Spleen (tissue), 7 donors: Measurements from ENCODE around the gene SLC8B1.

Experiments
- CTCF ChIP-seq, 11 experiments: fragments of 200-600 bp in 7 of 11; fragments of 450-650 bp in 4 of 11; sonication (generic) in 4 of 11; IDR thresholded peaks in 8 of 11; conservative IDR thresholded peaks in 3 of 11; 1 replicate in 7 of 11; 2 replicates in 4 of 11; pipeline versions ENCODE4 v1.4.0 to v1.8.0; 2016 to 2021; ENCODE audit warnings: antibody characterized with exemption in 11 of 11, inconsistent platforms in 4 of 11, mild to moderate bottlenecking in 1 of 11
- POLR2A ChIP-seq, 3 donors: fragments of 450-650 bp; IDR thresholded peaks; one replicate each; pipeline ENCODE4 v1.5.1; 2017; ENCODE audit warnings: antibody characterized with exemption in 3 of 3, mild to moderate bottlenecking in 1 of 3
- donor health status: DM: no; HTN: no; CAD: no; lungs with moderate emphysema.
- donor health status: DM: no; HTN: no; CAD: no.
- donor health status: DM: no; HTN: no; CAD: no.

- TF ChIP-seq CTCF (IDR thresholded peaks at IDR 0.05 in 8 of 11, conservative IDR thresholded peaks at IDR 0.05 in 3 of 11) = no peak
- no peak for TF ChIP-seq POLR2A (IDR thresholded peaks at IDR 0.05)
Observed at GRCh38 chr12:113368331-113368730, 33.4 kb upstream of the SLC8B1 start.
